ENCODE results near the gene UGT2B17.
"Not testable (repeated sequence)": the region's sequence is repeated elsewhere in the genome, so short reads cannot be mapped to it uniquely, and the experiment has no call there.

Gene UGT2B17

GRCh38 chr4:68572653-68573170 is 3.4 kb downstream of the UGT2B17 start:
- Histone ChIP-seq H3K36me3 (replicated peaks) (no peaks in the 10 kb centered on the region), H3K27me3 (replicated peaks) (no peaks in the 10 kb centered on the region), H3K27ac (no peak overlapping the region), H3K4me3 (ENCODE audit: low read depth, low read length) (no peak overlapping the region)
- in situ Hi-C loops (cut with HindIII; ENCODE audit: low pct_ligation_motif_present, low sequenced_read_pairs): no loop called here
- DNase-seq: no peak
- TF ChIP-seq, protein P1, sequence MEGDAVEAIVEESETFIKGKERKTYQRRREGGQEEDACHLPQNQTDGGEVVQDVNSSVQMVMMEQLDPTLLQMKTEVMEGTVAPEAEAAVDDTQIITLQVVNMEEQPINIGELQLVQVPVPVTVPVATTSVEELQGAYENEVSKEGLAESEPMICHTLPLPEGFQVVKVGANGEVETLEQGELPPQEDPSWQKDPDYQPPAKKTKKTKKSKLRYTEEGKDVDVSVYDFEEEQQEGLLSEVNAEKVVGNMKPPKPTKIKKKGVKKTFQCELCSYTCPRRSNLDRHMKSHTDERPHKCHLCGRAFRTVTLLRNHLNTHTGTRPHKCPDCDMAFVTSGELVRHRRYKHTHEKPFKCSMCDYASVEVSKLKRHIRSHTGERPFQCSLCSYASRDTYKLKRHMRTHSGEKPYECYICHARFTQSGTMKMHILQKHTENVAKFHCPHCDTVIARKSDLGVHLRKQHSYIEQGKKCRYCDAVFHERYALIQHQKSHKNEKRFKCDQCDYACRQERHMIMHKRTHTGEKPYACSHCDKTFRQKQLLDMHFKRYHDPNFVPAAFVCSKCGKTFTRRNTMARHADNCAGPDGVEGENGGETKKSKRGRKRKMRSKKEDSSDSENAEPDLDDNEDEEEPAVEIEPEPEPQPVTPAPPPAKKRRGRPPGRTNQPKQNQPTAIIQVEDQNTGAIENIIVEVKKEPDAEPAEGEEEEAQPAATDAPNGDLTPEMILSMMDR (IDR thresholded peaks at IDR 0.05; ENCODE audit: low read depth, low read length, missing control alignments): no peak

DNA sequence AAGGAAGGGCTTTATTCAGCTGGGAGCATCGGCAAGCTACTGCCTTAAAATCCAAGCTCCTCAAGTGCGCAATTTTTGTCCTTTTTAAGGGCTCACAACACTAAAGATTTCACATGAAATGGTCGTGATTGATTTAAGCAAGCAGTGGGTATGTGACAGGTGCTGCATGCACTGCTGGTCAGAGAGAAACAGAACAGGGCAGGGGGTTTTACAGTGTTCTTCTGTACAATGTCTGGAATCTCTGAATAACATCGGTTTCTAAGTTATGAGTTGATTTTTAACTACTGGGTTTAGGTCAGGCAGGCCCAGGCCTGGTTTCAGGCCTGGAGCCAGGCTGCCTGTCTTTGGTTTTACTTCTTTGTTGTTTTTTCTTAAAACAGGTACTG is 6.0 kb downstream of the UGT2B17 start:
- Histone ChIP-seq H3K27ac (no peak overlapping the region), H3K27me3 (replicated peaks) (no peaks in the 10 kb centered on the region), H3K36me3 (replicated peaks) (no peaks in the 10 kb centered on the region), H3K4me3 (ENCODE audit: low read depth, low read length) (no peak overlapping the region)
- DNase-seq: no peak
- TF ChIP-seq, protein P1 (IDR thresholded peaks at IDR 0.05; ENCODE audit: low read depth, low read length, missing control alignments): no peak
- in situ Hi-C loops (cut with HindIII; ENCODE audit: low pct_ligation_motif_present, low sequenced_read_pairs): no loop called here

GRCh38 chr4:68569466-68570121 is 6.5 kb downstream of the UGT2B17 start:
- Histone ChIP-seq H3K27me3 (replicated peaks) (no peaks in the 10 kb centered on the region), H3K36me3 (replicated peaks) (no peaks in the 10 kb centered on the region), H3K27ac (no peak overlapping the region), H3K4me3 (ENCODE audit: low read depth, low read length) (no peak overlapping the region)
- in situ Hi-C loops (cut with HindIII; ENCODE audit: low pct_ligation_motif_present, low sequenced_read_pairs): no loop called here
- DNase-seq: no peak
- TF ChIP-seq, protein P1 (IDR thresholded peaks at IDR 0.05; ENCODE audit: low read depth, low read length, missing control alignments): no peak

GRCh38 chr4:68569036-68569435 is 7.1 kb downstream of the UGT2B17 start:
- in situ Hi-C loops (cut with HindIII; ENCODE audit: low pct_ligation_motif_present, low sequenced_read_pairs); H3K4me3 ChIP-seq (ENCODE audit: low read depth, low read length); H3K27me3 ChIP-seq (replicated peaks); H3K36me3 ChIP-seq (replicated peaks); H3K27ac ChIP-seq; DNase-seq: not testable (repeated sequence)

DNA sequence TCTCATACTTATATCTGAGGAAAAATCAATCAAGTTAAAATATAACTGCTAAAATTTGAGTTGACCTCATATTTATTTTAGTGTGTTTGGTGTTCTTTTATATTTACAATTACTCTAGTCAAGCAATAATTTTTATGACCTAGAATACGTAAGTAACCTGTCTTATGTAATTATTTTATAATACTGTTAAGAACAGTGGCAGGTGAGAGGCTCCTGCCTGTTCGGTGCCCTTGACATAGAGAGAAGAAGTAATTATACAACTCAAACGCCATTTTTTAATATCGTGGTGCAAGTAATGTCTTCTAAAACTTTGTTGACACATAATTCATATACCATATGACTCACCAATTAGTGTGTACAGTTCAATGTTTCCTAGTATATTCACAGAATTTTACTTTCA is 7.6 kb downstream of the UGT2B17 start:
- H3K27me3 ChIP-seq (replicated peaks); H3K36me3 ChIP-seq (replicated peaks); H3K4me3 ChIP-seq (ENCODE audit: low read depth, low read length); DNase-seq; H3K27ac ChIP-seq; in situ Hi-C loops (cut with HindIII; ENCODE audit: low pct_ligation_motif_present, low sequenced_read_pairs): not testable (repeated sequence)

DNA sequence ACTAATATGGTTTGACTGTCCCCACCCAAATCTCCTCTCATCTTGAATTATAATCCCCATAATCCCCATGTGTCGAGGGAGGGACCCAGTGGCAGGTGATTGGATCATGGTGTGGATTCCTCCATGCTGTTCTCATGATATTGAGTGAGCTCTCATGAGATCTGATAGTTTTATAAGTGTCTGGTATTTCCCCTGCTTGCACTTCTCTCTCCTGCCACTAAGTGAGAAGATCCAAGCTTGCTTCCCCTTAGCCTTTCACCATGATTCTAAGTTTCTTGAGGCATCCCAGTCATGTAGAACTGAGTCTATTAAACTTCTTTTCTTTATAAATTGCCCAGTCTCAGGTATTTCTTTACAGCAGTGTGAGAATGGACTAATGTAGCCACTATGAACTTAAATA is 9.8 kb downstream of the UGT2B17 start:
- in situ Hi-C loops (cut with HindIII; ENCODE audit: low pct_ligation_motif_present, low sequenced_read_pairs); H3K27ac ChIP-seq; DNase-seq; H3K27me3 ChIP-seq (replicated peaks); H3K36me3 ChIP-seq (replicated peaks); H3K4me3 ChIP-seq (ENCODE audit: low read depth, low read length): not testable (repeated sequence)

- in situ Hi-C loops (cut with HindIII; ENCODE audit: low pct_ligation_motif_present, low sequenced_read_pairs); DNase-seq; H3K36me3 ChIP-seq (replicated peaks); H3K27me3 ChIP-seq (replicated peaks); H3K27ac ChIP-seq; H3K4me3 ChIP-seq (ENCODE audit: low read depth, low read length): not testable (repeated sequence)
These were observed 11.0 kb downstream of the UGT2B17 start for GRCh38 chr4:68565082-68565481.

GRCh38 chr4:68560364-68561070 is 15.6 kb downstream of the UGT2B17 start:
- H3K27ac ChIP-seq; H3K27me3 ChIP-seq (replicated peaks); DNase-seq; H3K4me3 ChIP-seq (ENCODE audit: low read depth, low read length); in situ Hi-C loops (cut with HindIII; ENCODE audit: low pct_ligation_motif_present, low sequenced_read_pairs); H3K36me3 ChIP-seq (replicated peaks): not testable (repeated sequence)

DNA sequence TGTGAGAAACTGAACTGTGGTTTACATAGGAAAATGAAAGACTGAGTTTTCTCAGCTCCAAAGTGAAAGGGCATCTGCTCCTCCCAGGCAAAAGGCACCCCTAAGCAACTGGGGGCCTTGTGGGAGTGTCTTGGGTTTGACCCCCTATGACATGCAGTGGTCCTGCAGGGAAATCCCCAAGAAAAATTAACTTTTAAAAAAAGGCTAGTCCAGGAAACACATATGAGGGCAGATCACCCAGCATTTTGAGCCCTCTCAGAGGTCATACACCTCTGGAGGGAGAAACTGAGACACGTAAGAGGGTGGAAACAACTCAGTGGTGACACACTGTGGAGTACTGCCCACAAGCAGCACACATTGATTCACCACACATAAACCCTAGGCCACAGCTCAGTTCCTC is 22.3 kb downstream of the UGT2B17 start:
- H3K27ac ChIP-seq; H3K36me3 ChIP-seq (replicated peaks); H3K4me3 ChIP-seq (ENCODE audit: low read depth, low read length); DNase-seq; in situ Hi-C loops (cut with HindIII; ENCODE audit: low pct_ligation_motif_present, low sequenced_read_pairs); H3K27me3 ChIP-seq (replicated peaks): not testable (repeated sequence)

DNA sequence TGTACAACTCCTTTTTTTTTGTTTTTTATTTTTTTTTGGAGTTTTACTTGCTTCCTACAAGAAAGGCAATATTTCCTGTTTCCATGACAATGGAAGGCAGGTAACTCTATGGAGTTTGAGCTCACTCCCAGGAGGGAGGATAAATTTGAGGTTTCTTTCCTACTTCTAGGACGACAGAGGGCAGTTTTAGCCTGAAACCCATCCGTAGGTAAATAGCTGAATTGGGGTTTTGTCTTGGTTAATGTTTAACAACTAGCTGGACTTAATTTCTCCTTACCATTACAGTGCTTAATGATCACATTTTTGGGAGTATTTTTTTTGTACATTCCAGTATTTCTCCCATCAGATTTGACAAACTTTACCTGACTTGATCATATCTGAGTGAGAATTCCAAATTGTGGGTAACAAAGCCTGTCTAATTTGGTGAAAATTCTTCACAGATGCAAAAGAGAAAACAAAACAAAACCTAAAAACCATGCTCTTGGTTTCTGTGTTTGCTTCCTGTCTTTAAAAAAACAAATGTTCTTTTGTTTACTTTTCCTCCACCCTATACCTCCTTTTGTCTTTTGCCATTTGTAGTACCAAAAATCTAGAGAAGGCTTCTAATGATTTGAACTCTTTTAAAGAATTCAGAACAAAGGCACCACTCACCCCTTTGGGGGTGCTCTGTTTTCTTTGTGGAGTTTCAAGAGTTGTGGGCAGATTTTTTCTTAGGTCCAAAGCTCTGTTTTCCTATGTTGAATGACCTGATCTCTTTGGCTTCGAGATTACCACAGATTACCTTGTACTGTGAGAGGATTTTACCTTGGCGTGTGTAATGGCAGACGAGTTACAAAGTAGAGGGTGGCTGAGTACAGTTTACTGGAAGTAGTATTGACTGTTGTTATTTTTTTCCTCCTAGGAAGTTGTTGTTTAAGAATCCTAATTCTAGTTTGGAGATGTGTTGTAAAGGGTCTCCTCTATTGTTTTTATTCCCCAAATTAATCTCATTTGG is 23.0 kb downstream of the UGT2B17 start:
- H3K27ac ChIP-seq; DNase-seq; H3K4me3 ChIP-seq (ENCODE audit: low read depth, low read length); in situ Hi-C loops (cut with HindIII; ENCODE audit: low pct_ligation_motif_present, low sequenced_read_pairs); H3K36me3 ChIP-seq (replicated peaks); H3K27me3 ChIP-seq (replicated peaks): not testable (repeated sequence)

DNA sequence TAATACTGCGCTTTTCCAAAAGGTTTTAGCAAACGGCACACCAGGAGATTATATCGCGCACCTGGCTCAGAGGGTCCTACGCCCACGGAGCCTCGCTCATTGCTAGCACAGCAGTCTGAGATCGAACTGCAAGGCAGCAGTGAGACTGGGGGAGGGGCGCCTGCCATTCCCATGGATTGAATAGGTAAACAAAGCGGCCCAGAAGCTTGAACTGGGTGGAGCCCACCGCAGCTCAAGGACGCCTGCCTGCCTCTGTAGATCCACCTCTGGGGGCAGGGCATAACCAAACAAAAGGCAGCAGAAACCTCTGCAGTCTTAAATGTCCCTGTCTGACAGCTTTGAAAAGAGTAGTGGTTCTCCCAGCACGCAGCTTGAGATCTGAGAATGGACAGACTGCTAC is 33.4 kb downstream of the UGT2B17 start:
- H3K4me3 ChIP-seq (ENCODE audit: low read depth, low read length); in situ Hi-C loops (cut with HindIII; ENCODE audit: low pct_ligation_motif_present, low sequenced_read_pairs); DNase-seq; H3K27me3 ChIP-seq (replicated peaks); H3K27ac ChIP-seq; H3K36me3 ChIP-seq (replicated peaks): not testable (repeated sequence)

All from brain microvascular endothelial cell (primary cell).